Measurements from ENCODE around the gene ATF7IP2.
"Not testable (repeated sequence)": the region's sequence is repeated elsewhere in the genome, so short reads cannot be mapped to it uniquely, and the experiment has no call there.

Gene ATF7IP2

GRCh38 chr16:10453159-10453510 is 67.3 kb downstream of the ATF7IP2 start:
- no peak for DNase-seq

GRCh38 chr16:10465821-10466220 is 80.0 kb downstream of the ATF7IP2 start:
- DNase-seq, result no peak

GRCh38 chr16:10466313-10466712 is 80.5 kb downstream of the ATF7IP2 start:
- no peak for DNase-seq

GRCh38 chr16:10466861-10467260 is 81.0 kb downstream of the ATF7IP2 start:
- no peak for DNase-seq

GRCh38 chr16:10476636-10477035 is 90.8 kb downstream of the ATF7IP2 start:
- not testable (repeated sequence) for DNase-seq

GRCh38 chr16:10480151-10480550 is 94.3 kb downstream of the ATF7IP2 start:
- DNase-seq, result no peak

- DNase-seq, result no peak
Measured at GRCh38 chr16:10485159-10485558, 99.3 kb downstream of the ATF7IP2 start.

GRCh38 chr16:10485698-10486382 is 100.0 kb downstream of the ATF7IP2 start:
- no peak for DNase-seq

GRCh38 chr16:10490141-10490540 is 104.3 kb downstream of the ATF7IP2 start:
- DNase-seq, result no peak

GRCh38 chr16:10493276-10493675 is 107.4 kb downstream of the ATF7IP2 start:
- DNase-seq, result no peak

GRCh38 chr16:10494343-10495030 is 108.6 kb downstream of the ATF7IP2 start:
- no peak for DNase-seq

GRCh38 chr16:10495031-10495345 is 109.1 kb downstream of the ATF7IP2 start:
- DNase-seq, result no peak

GRCh38 chr16:10497132-10498101 is 111.6 kb downstream of the ATF7IP2 start:
- no peak for DNase-seq

GRCh38 chr16:10500582-10500981 is 114.7 kb downstream of the ATF7IP2 start:
- DNase-seq, result no peak

GRCh38 chr16:10501016-10501607 is 115.3 kb downstream of the ATF7IP2 start:
- no peak for DNase-seq

- DNase-seq, result no peak
Measured at GRCh38 chr16:10502776-10503175, 116.9 kb downstream of the ATF7IP2 start.

- DNase-seq, result no peak
Measured at GRCh38 chr16:10504404-10504885, 118.6 kb downstream of the ATF7IP2 start.

- DNase-seq, result not testable (repeated sequence)
Measured at GRCh38 chr16:10505286-10505685, 119.4 kb downstream of the ATF7IP2 start.

GRCh38 chr16:10509534-10510025 is 123.7 kb downstream of the ATF7IP2 start:
- DNase-seq, result peak; percentile 63

- no peak for DNase-seq
Measured at GRCh38 chr16:10510279-10510678, 124.4 kb downstream of the ATF7IP2 start.

- no peak for DNase-seq
Measured at GRCh38 chr16:10511829-10512228, 126.0 kb downstream of the ATF7IP2 start.

- DNase-seq, result peak; percentile 68
Measured at GRCh38 chr16:10514369-10515055, 128.7 kb downstream of the ATF7IP2 start.
